Breast epithelium (tissue), 4 donors: ENCODE results near the gene GTPBP1. TPM values are rescaled to one million over a fixed set of nuclear protein-coding genes. Genes with fewer than 3 reads are reported as not detected.

Experiments
- DNase-seq, 2 donors: peaks; one replicate each; pipeline ENCODE4 v3.0.0-alpha.2; 2019; ENCODE audit warnings: low spot score in 2 of 2
- H3K27ac ChIP-seq, 2 donors: fragments of 200-600 bp; sonication (generic) in 1 of 2; one replicate each; pipeline ENCODE4 v1.5.1; 2016 to 2019; ENCODE audit warnings: mild to moderate bottlenecking in 1 of 2
- H3K27me3 ChIP-seq, 2 donors: fragments of 200-600 bp; sonication (generic) in 1 of 2; one replicate each; pipeline versions ENCODE4 v1.5.1 to v1.6.0; 2017 to 2019; ENCODE audit warnings: control low read depth in 1 of 2, mild to moderate bottlenecking in 1 of 2
- H3K36me3 ChIP-seq: fragments of 200-600 bp; one replicate; pipeline ENCODE4 v1.5.1; 2019
- H3K4me1 ChIP-seq, 2 donors: fragments of 200-600 bp; sonication (generic); one replicate each; pipeline ENCODE4 v1.5.1; 2016 to 2019; ENCODE audit warnings: control low read depth in 1 of 2
- H3K4me3 ChIP-seq, 3 donors: fragments of 200-600 bp; sonication (generic); 1 replicate in 2 of 3; 2 replicates in 1 of 3; pipeline ENCODE4 v1.5.1; 2016 to 2019; ENCODE audit warnings: mild to moderate bottlenecking in 3 of 3, moderate library complexity in 2 of 3
- H3K9me3 ChIP-seq, 2 donors: fragments of 200-600 bp; sonication (generic) in 1 of 2; one replicate each; pipeline ENCODE4 v1.5.1; 2016 to 2019; ENCODE audit warnings: control low read depth in 1 of 2
- POLR2A ChIP-seq: fragments of 450-650 bp; IDR thresholded peaks from one replicate; pipeline ENCODE4 v1.6.1; 2016; ENCODE audit warnings: antibody characterized with exemption, mild to moderate bottlenecking, moderate library complexity
- POLR2AphosphoS5 ChIP-seq, 3 donors: sonication (generic); formaldehyde crosslinking; IDR thresholded peaks; one replicate each; pipeline ENCODE4 v1.6.1; 2017; ENCODE audit warnings: antibody characterized with exemption in 3 of 3
- intact Hi-C: fragments of 100-400 bp; cut with DNase I; formaldehyde crosslinking; loops from one replicate; pipeline ENCODE4 v1.15.1; 2023; ENCODE audit warnings: low total_unique reads
- total RNA-seq, 3 donors: library from RNA; depleted of rRNA; stranded (reverse); fragments of >200 nt; gene quantifications; one replicate each; pipeline ENCODE4 v1.1.0, GENCODE V29; 2016
- TF ChIP-seq, protein P1 (sequence below), 3 donors: fragments of 450-650 bp; IDR thresholded peaks; one replicate each; pipeline ENCODE4 v1.5.1; 2016 to 2017; ENCODE audit warnings: antibody characterized with exemption in 3 of 3, mild to moderate bottlenecking in 3 of 3, moderate library complexity in 3 of 3

Gene GTPBP1
- total RNA-seq, 3 donors from 2014 or later, result 32.3 to 58.7 (median 56.9) TPM

- H3K27me3 ChIP-seq, result no peaks in the 10 kb centered on the region
- TF ChIP-seq POLR2AphosphoS5 (IDR thresholded peaks at IDR 0.05), result no peak
- TF ChIP-seq POLR2A, result no peak
- TF ChIP-seq, protein P1, sequence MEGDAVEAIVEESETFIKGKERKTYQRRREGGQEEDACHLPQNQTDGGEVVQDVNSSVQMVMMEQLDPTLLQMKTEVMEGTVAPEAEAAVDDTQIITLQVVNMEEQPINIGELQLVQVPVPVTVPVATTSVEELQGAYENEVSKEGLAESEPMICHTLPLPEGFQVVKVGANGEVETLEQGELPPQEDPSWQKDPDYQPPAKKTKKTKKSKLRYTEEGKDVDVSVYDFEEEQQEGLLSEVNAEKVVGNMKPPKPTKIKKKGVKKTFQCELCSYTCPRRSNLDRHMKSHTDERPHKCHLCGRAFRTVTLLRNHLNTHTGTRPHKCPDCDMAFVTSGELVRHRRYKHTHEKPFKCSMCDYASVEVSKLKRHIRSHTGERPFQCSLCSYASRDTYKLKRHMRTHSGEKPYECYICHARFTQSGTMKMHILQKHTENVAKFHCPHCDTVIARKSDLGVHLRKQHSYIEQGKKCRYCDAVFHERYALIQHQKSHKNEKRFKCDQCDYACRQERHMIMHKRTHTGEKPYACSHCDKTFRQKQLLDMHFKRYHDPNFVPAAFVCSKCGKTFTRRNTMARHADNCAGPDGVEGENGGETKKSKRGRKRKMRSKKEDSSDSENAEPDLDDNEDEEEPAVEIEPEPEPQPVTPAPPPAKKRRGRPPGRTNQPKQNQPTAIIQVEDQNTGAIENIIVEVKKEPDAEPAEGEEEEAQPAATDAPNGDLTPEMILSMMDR (IDR thresholded peaks at IDR 0.05), result no peak
- no peak overlapping the region for H3K4me3 ChIP-seq
- no peak overlapping the region for H3K27ac ChIP-seq
- no peaks in the 10 kb centered on the region for H3K36me3 ChIP-seq
- no peaks in the 10 kb centered on the region for H3K4me1 ChIP-seq
- intact Hi-C loops, result no loop called here
- H3K9me3 ChIP-seq, result no peaks in the 10 kb centered on the region
- no peak for DNase-seq
Observed at GRCh38 chr22:38675833-38676232, 29.9 kb upstream of the GTPBP1 start.

- no peaks in the 10 kb centered on the region for H3K4me1 ChIP-seq
- intact Hi-C loops, result no loop called here
- H3K9me3 ChIP-seq, result no peaks in the 10 kb centered on the region
- TF ChIP-seq POLR2AphosphoS5 (IDR thresholded peaks at IDR 0.05) (peak; percentile 71 to 88 (median 73)), POLR2A (peak; percentile 37)
- TF ChIP-seq, protein P1 (IDR thresholded peaks at IDR 0.05), result no peak
- DNase-seq, result peak; percentile 72 to 85
- no peaks in the 10 kb centered on the region for H3K27me3 ChIP-seq
- H3K4me3 ChIP-seq, result peak within 1 kb of the TSS; percentile 92 to 98 (median 95)
- H3K27ac ChIP-seq, result peak within 1 kb of the TSS; percentile 50 to 80
- no peaks in the 10 kb centered on the region for H3K36me3 ChIP-seq
Observed at GRCh38 chr22:38681582-38682335, 24.0 kb upstream of the GTPBP1 start, which contains the start of gene TOMM22. TSS of gene TOMM22 (plus strand) at chr22:38681957. CDS start at chr22:38681979, 22 bp downstream.

GRCh38 chr22:38684895-38685294, 20.8 kb upstream of the GTPBP1 start:
- no peaks in the 10 kb centered on the region for H3K4me1 ChIP-seq
- intact Hi-C loops, result no loop called here
- no peaks in the 10 kb centered on the region for H3K9me3 ChIP-seq
- no peaks in the 10 kb centered on the region for H3K36me3 ChIP-seq
- peak in 1 of 2 donors; percentile 27 for DNase-seq
- H3K27ac ChIP-seq, result no peak overlapping the region
- H3K27me3 ChIP-seq, result no peaks in the 10 kb centered on the region
- H3K4me3 ChIP-seq, result no peak overlapping the region
- TF ChIP-seq POLR2AphosphoS5 (IDR thresholded peaks at IDR 0.05), result no peak
- TF ChIP-seq POLR2A, result no peak
- TF ChIP-seq, protein P1 (IDR thresholded peaks at IDR 0.05), result no peak

GRCh38 chr22:38685761-38686160, 20.0 kb upstream of the GTPBP1 start:
- intact Hi-C loops, result no loop called here
- Histone ChIP-seq H3K9me3 (no peaks in the 10 kb centered on the region), H3K27me3 (no peaks in the 10 kb centered on the region), H3K4me3 (no peak overlapping the region), H3K27ac (no peak overlapping the region), H3K4me1 (no peaks in the 10 kb centered on the region), H3K36me3 (no peaks in the 10 kb centered on the region)
- TF ChIP-seq, protein P1 (IDR thresholded peaks at IDR 0.05), result no peak
- TF ChIP-seq POLR2AphosphoS5 (IDR thresholded peaks at IDR 0.05) (no peak), POLR2A (no peak)
- no peak for DNase-seq

DNA sequence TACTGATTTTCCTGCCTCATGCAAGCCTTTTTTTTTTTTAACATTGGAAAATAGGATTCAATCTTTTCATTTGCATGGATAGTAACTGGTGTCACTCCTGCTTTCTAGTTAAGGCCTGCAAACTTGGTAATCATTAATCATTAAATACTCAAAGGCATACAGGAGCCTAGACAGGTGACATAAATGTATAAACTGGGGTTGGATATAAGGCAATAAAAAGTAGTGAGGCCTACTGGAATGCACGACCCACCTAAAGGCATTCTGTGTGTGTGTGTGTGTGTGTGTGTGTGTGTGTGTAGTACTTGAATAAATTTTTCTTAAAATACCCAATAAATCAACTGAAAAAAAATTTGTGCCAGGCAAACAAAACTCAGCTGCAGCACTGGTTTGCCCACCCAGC, 16.1 kb upstream of the GTPBP1 start:
- no peaks in the 10 kb centered on the region for H3K27me3 ChIP-seq
- DNase-seq, result no peak
- H3K9me3 ChIP-seq, result no peaks in the 10 kb centered on the region
- H3K36me3 ChIP-seq, result no peaks in the 10 kb centered on the region
- no peak overlapping the region for H3K4me3 ChIP-seq
- no peak for TF ChIP-seq POLR2A
- H3K4me1 ChIP-seq, result no peaks in the 10 kb centered on the region
- H3K27ac ChIP-seq, result no peak overlapping the region
- intact Hi-C loops, result no loop called here
